K562 treated with DMSO at 1 percent for 4 hours (cell line): ENCODE results near the gene KHDC1. TPM values are rescaled to one million over a fixed set of nuclear protein-coding genes. Genes with fewer than 3 reads are reported as not detected.

ENCODE experiments used
- total RNA-seq: library from RNA; unstranded; fragments of 300-600 nt; gene quantifications from 2 replicates; pipeline ENCODE4 v1.2.3, GENCODE V29; 2022; ENCODE audit not compliant: insufficient read depth

Gene KHDC1, protein sequence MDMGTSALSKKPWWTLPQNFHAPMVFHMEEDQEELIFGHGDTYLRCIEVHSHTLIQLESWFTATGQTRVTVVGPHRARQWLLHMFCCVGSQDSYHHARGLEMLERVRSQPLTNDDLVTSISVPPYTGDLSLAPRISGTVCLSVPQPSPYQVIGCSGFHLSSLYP
- 12.5 and 18.9 TPM in 2 replicates for total RNA-seq

DNA sequence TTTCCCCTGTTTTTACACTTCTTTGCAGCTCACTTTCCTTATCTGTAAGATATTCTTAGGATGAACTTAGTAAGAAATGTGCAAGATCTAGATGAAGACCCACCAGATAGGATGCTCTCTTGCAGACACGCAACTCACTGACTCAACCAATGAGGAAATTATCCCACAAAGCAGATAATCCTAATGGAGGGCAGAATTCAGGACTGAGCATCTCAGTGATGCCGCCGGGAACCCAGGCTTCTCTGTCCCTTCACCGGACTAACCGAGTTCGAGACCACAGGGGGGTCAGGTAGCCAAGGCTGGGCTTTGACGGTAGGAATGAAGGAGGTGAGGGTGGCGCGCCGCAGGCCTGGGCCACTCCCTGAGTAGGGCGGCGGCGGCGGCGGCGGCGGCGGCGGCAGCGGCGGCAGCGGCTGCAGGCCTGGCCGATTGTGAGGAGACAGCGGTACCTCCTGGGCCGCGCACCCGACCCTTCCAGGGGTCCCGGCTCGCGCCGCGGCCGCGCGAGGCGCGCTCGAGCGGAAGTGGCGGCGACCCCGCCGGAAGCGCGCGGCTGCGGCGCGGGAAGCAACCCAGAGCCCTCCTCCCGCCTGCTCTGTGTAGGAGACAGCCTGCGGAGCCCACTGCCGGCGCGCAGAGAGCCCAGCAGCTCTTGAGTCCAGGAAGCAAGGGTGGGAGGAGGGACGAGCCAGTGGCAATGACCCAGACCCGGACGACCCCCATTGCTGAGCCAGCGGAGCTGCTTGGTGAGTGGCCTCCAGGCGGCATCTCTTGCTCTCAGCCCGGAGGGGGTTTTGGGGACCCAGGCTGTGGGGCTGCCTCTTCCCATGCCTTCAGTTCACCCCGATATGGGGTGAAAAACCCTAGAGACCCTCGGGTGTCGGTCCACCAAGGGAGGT lies at the start of gene KHDC1:
Gene KHDC1, minus strand, starts transcription at position 526 of the 899 bp plus-strand sequence. CDS start 20,679 bp downstream, outside the sequence.

DNA sequence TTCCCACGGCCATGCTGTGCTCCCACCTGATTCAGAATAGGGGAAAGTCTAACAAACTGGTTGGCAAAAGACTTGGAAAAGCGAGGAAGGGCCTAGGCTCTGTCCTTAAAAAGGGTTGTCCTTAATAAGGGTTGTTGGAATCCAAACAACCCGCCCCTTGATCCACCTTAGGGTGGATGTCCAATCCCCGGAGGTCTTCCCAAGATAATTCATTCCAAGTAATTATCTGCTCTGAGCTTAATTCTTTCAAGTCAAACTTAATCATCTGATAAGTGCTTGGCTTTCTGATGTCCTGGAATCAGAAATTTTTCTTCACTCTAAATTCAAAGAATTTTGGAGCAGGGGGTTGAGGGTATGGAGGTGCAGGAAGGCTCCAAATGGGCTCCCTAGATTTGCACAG lies 37.6 kb downstream of the KHDC1 start, which contains the start of gene KHDC1L:
Gene KHDC1L, minus strand, starts transcription at position 101 of the 400 bp plus-strand sequence. Its CDS starts 88 bp downstream, at position 13.

Other genes starting within 250 kb of the KHDC1 start
- not detected in 2 replicates for gene KHDC1L, start 37.7 kb downstream of the KHDC1 start, total RNA-seq
- not detected in 2 replicates for gene DPPA5, start 91.1 kb upstream of the KHDC1 start, total RNA-seq
- not detected in 2 replicates for gene KHDC3L, start 99.5 kb upstream of the KHDC1 start, total RNA-seq
- gene OOEP, start 106.7 kb upstream of the KHDC1 start, total RNA-seq = not detected in 2 replicates
- 0.67 TPM in 1 of 2 replicates, not detected in the other for gene DDX43, start 131.6 kb upstream of the KHDC1 start, total RNA-seq
- not detected in 2 replicates for gene CGAS, start 189.1 kb upstream of the KHDC1 start, total RNA-seq
- gene MTO1, start 198.5 kb upstream of the KHDC1 start, total RNA-seq = 27.6 and 29.3 TPM in 2 replicates